ENCODE data around the gene CYB5R2. TPM values are rescaled to one million over a fixed set of nuclear protein-coding genes. Genes with fewer than 3 reads are reported as not detected.

The CYB5R2 gene
- total RNA-seq, 2 experiments from 2014 or later, result not detected

- H3K27me3 ChIP-seq (ENCODE audit: control insufficient read depth in 1 of 2, insufficient read depth in 2 of 2, low read length in 2 of 2), result no peaks in the 10 kb centered on the region
- Mint-ChIP-seq H3K27ac (no peak overlapping the region), H3K9me3 (no peaks in the 10 kb centered on the region), H3K4me1 (ENCODE audit: low read depth) (no peaks in the 10 kb centered on the region), H3K36me3 (ENCODE audit: low read depth) (peaks cover 81% of the 10 kb centered on the region), H3K27me3 (no peaks in the 10 kb centered on the region), H3K4me3 (no peak overlapping the region)
- DNase-seq, result no peak
- CTCF ChIA-PET, result interaction anchor here (1.4 to 1.9 kb wide), 2 partner anchors 11 to 16 kb away, joined by 4 read pairs; no protein-coding TSS in a partner anchor
- no peak overlapping the region for H3K4me3 ChIP-seq (ENCODE audit: low read length)
- no peak overlapping the region for H3K27ac ChIP-seq (ENCODE audit: low read depth in 1 of 2, low read length in 2 of 2)
- H3K9me3 ChIP-seq (ENCODE audit: control insufficient read depth in 1 of 2, insufficient read depth in 1 of 2, low read length in 2 of 2), result no peaks in the 10 kb centered on the region
- H3K36me3 ChIP-seq (ENCODE audit: insufficient read depth, low read length), result no peaks in the 10 kb centered on the region
- ATAC-seq (ENCODE audit: poor library complexity), result no peak
- intact Hi-C loops (cut with DNase I, micrococcal nuclease), result no loop called here
- H3K4me1 ChIP-seq (ENCODE audit: insufficient read depth, low read length), result no peaks in the 10 kb centered on the region
- TF ChIP-seq, protein P1, sequence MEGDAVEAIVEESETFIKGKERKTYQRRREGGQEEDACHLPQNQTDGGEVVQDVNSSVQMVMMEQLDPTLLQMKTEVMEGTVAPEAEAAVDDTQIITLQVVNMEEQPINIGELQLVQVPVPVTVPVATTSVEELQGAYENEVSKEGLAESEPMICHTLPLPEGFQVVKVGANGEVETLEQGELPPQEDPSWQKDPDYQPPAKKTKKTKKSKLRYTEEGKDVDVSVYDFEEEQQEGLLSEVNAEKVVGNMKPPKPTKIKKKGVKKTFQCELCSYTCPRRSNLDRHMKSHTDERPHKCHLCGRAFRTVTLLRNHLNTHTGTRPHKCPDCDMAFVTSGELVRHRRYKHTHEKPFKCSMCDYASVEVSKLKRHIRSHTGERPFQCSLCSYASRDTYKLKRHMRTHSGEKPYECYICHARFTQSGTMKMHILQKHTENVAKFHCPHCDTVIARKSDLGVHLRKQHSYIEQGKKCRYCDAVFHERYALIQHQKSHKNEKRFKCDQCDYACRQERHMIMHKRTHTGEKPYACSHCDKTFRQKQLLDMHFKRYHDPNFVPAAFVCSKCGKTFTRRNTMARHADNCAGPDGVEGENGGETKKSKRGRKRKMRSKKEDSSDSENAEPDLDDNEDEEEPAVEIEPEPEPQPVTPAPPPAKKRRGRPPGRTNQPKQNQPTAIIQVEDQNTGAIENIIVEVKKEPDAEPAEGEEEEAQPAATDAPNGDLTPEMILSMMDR (IDR thresholded peaks at IDR 0.05), result no peak
- POLR2A ChIA-PET, result no interaction called here
These were observed 19.1 kb downstream of the CYB5R2 start for GRCh38 chr11:7654195-7654705.

DNA sequence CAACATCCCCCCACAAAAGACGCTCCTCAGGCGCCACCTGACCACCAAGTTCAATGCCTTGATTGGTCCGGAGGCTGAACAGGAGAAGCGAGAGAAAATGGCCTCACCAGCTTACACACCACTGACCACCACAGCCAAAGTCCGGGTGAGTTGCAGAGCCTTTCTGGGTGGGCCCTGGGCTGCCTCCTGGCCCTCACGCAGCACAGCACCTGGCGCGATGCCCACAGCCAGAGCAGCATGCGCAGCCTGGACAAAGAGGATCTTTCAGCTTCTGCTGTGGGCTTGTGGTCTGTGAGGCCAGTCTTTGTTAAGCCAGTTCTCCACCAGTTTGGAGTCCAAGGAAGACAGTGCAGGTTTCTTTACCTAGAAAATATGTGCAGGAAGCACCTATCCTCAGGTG, 21.6 kb downstream of the CYB5R2 start:
- POLR2A ChIA-PET, result no interaction called here
- intact Hi-C loops (cut with DNase I, micrococcal nuclease), result no loop called here
- H3K9me3 ChIP-seq (ENCODE audit: control insufficient read depth in 1 of 2, insufficient read depth in 1 of 2, low read length in 2 of 2), result no peaks in the 10 kb centered on the region
- H3K27ac ChIP-seq (ENCODE audit: low read depth in 1 of 2, low read length in 2 of 2), result no peak overlapping the region
- H3K27ac Mint-ChIP-seq, result no peak overlapping the region
- no peak overlapping the region for H3K4me3 Mint-ChIP-seq
- peaks cover 95% of the 10 kb centered on the region for H3K36me3 Mint-ChIP-seq (ENCODE audit: low read depth)
- ATAC-seq (ENCODE audit: poor library complexity) (no peak), DNase-seq (no peak)
- TF ChIP-seq, protein P1 (IDR thresholded peaks at IDR 0.05), result no peak
- no peaks in the 10 kb centered on the region for H3K36me3 ChIP-seq (ENCODE audit: insufficient read depth, low read length)
- no peaks in the 10 kb centered on the region for H3K27me3 ChIP-seq (ENCODE audit: control insufficient read depth in 1 of 2, insufficient read depth in 2 of 2, low read length in 2 of 2)
- H3K4me1 Mint-ChIP-seq (ENCODE audit: low read depth), result no peaks in the 10 kb centered on the region
- no peaks in the 10 kb centered on the region for H3K27me3 Mint-ChIP-seq
- CTCF ChIA-PET, result no interaction called here
- no peaks in the 10 kb centered on the region for H3K4me1 ChIP-seq (ENCODE audit: insufficient read depth, low read length)
- H3K4me3 ChIP-seq (ENCODE audit: low read length), result no peak overlapping the region
- H3K9me3 Mint-ChIP-seq, result no peaks in the 10 kb centered on the region

GRCh38 chr11:7651140-7651551, 22.2 kb downstream of the CYB5R2 start:
- ChIA-PET CTCF (no interaction called here), POLR2A (no interaction called here)
- Mint-ChIP-seq H3K4me1 (ENCODE audit: low read depth) (no peaks in the 10 kb centered on the region), H3K9me3 (no peaks in the 10 kb centered on the region), H3K4me3 (no peak overlapping the region), H3K27me3 (no peaks in the 10 kb centered on the region), H3K36me3 (ENCODE audit: low read depth) (peaks cover 94% of the 10 kb centered on the region), H3K27ac (no peak overlapping the region)
- H3K9me3 ChIP-seq (ENCODE audit: control insufficient read depth in 1 of 2, insufficient read depth in 1 of 2, low read length in 2 of 2), result no peaks in the 10 kb centered on the region
- intact Hi-C loops (cut with DNase I, micrococcal nuclease), result no loop called here
- no peaks in the 10 kb centered on the region for H3K27me3 ChIP-seq (ENCODE audit: control insufficient read depth in 1 of 2, insufficient read depth in 2 of 2, low read length in 2 of 2)
- DNase-seq (no peak), ATAC-seq (ENCODE audit: poor library complexity) (no peak)
- H3K36me3 ChIP-seq (ENCODE audit: insufficient read depth, low read length), result no peaks in the 10 kb centered on the region
- no peak overlapping the region for H3K4me3 ChIP-seq (ENCODE audit: low read length)
- no peak overlapping the region for H3K27ac ChIP-seq (ENCODE audit: low read depth in 1 of 2, low read length in 2 of 2)
- H3K4me1 ChIP-seq (ENCODE audit: insufficient read depth, low read length), result no peaks in the 10 kb centered on the region
- TF ChIP-seq, protein P1 (IDR thresholded peaks at IDR 0.05), result no peak
